Stimulated activated CD8-positive, alpha-beta memory T cell treated with anti-CD3 and anti-CD28 coated beads, Interleukin-15, amount 100 ng/mL, for 4 hours (primary cell): ENCODE data around the gene MAGI1.

Experiments used
- DNase-seq, 2 donors: peaks; one replicate each; pipeline ENCODE4 v3.0.0-alpha.2; 2020; ENCODE audit warnings: low read depth in 2 of 2

The MAGI1 gene

DNA sequence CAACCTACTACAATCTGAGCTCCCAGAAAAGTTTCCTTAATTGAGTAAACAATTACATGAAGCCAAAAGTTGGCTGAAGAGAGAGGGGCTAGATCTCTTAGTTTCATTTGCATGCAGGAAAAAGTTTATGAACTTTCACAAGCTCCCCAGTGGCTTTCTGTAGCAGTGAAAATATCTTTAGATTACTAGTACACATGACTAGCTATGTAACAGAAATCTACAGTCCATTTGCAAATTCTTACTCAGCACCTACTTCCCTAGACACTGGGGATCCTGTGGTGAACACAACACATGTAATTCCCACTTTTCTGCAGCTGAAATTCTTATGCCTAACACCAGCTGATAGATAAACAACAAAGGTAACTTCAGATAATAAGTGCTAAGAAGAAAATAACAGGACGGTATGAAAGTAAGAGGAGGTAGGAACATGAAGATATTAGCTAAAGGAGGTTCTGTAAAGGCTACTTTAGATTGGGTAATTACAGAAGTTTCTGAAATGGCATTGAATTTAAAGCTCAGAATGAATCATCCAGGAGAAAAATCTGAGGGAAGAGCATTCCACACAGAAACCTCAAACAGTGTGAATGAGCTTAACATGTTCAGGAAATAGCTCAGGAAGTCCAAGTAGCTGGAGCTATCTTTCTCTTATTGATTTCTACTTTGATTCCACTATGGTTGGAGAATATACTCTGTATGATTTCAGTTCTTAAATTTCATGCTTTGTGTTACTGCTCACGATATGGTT lies 204.8 kb downstream of the MAGI1 start:
- DNase-seq: no peak

DNA sequence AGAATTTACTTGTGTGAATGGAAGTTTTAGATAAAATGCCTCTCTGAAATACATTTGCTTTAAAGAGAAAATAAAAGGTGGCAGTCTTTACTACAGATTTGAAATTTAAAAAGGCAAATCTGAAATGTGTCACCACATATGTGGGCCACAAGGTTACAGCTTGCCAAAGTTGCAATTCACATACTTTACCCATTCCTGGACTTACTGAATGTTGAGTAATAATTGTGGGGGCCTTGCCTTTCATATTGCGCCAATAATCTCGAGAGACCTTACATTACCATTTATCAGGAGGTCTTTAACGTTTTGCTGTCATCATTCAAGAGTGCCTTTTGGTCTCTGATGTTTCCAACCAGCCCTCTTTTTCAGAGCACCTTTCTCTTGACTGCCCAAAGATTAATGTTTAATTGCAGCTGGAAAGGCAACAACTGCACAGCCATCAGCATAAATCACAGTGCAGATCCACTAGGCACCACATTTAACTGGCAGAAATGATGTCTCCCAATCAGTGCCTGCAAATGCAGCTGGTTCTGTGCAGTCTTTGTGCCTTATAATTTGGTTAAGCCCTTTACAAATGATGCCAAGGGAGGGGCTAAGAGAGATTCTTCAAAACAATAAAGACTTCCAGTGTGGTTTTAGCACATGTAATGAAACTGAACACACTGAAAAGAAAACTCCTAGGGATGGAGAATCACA lies 206.8 kb downstream of the MAGI1 start:
- no peak for DNase-seq

DNA sequence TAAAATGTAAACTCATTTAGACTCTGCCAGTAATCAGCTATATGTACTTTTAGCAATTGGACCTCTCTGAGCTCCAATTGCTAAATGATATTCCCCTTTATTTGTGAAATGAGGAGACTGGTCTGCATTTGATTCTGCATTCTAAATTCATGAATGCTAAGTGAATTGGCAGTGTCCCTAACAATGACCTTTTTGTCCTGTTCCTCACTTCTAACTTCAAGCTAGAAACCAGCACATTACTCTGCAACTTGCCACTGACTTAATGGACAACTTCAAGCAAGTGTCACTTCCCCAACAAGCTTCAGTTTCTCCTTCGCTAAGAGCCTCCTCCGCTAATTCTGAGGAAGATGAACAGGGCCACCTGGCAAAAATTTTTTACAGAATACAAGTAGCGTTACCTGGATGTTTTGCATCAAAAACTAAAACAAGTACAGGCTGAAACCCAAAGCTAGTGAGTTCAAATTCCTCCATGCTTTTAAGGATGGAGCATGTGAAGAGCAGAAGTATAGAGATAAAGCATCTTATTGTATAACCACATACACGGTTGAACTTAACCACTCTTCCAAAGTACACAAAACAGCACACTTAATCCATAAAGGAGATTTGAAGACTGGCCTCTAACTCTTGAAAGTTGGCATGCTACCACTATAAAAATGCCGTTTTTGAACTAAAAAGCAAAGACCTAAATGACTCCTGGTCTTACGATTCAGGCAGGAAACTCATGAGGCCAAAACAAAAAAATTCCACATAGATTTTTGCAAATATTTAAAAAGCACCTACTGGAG lies 207.6 kb downstream of the MAGI1 start:
- no peak for DNase-seq

DNA sequence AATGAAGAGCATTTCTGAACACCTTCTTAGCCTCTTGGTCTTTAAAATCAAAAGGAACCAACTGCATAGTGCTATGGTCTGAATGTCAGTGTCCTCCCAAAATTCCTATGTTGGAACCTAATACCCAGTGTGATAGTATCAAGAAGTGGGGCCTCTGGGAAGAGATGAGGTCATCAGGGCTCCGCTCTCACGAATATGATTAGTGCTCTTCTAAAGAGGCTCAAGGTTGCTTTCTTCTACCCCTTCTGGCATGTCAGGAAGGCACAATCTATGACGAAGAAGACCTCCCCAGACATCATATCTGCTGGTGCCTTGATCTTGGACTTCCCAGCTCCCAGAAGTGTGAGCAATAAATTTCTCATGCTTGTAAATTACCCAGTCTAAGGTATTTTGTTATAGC lies 209.5 kb downstream of the MAGI1 start:
- no peak for DNase-seq

DNA sequence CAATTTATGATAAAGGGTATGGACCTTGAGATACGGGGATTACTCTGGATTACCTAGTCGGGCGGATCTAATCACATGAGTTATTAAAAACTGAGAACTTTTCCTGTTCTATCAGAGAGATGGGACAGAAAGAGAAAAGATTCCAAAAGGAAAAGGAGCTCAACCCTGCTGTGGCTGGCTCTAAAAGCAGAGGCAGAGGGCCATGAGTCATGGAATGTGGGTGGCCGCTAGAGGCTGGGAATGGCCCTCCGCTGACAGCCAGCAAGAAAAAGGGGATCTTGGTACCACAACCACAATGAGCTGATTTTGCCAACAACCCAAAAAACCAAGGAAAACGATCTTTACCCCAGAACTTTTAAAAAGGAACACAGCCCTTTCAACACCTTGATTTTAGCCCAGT lies 210.0 kb downstream of the MAGI1 start:
- DNase-seq: no peak

DNA sequence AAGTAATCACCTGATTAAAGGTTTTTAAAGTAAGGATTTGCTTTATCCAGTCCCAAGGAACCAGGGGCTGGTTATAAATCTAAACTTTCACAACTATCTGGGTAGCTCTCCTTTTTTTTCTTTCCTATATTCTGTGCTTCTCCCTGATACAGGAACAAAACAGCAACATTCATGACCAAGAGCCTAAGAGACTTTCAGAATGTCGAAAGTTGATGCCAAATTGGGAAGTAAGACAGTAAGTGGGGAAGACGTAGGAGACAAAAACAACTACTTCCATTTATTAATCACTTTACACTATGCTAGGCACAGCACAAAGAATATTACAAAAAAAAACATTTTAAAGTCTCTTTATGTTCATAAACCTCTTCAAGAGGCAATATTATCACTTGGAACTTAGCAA lies 211.6 kb downstream of the MAGI1 start:
- no peak for DNase-seq

DNA sequence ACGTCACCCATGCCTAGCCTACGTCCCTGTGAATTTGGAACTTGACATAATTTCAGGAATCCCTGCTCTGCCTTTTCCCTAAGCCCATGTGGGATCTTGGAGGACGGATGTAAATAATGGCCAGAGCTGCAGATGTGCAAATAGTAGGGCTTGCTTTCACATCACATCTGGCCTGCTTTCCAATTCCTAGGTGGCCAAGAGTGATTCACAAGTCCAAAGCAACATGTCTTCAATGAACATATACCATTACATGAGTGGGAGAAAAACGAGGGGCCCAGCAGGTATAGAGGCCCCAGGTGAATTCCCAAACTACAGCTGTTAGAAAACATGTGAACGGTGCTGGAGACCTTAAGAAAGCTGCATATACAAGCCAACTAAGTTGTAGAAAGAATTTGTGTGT lies 214.6 kb downstream of the MAGI1 start:
- DNase-seq: no peak

DNA sequence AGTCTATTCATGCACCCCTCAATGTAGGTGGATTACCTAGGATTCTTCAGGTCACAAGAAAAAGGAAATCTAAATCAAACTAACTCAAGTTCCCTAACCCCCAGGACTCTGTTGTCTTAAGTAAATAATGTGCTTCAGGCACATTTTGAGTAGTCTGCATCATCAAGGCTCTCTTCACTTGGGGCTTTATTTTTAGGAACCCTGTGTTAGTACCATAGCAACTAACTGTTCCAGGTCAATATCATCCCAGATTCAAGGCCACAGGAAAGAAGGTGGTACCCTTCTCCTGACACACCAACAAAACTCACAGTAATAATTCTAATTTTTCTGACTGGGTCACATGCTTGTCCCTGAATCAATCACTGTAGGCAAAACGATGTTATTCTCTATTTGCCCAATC lies 218.1 kb downstream of the MAGI1 start:
- DNase-seq: no peak

DNA sequence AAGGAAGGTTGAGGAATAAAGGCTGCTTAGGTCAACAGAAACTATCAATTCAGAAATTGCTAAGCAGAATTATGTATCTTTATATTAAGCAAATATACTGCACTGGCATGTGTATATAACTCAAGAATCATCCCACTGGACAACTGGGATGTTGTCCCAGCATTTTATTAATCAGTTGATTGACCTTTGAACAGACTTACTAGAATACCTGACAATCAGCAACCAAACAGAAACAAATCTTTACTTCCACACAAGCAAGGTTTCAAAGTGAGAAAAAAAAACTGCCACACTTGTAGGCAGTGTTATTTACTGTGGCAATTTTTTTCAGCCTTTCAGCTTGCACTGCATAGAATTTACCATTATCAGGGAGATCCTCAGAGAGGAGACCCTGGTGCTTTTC lies 218.8 kb downstream of the MAGI1 start:
- DNase-seq: no peak

DNA sequence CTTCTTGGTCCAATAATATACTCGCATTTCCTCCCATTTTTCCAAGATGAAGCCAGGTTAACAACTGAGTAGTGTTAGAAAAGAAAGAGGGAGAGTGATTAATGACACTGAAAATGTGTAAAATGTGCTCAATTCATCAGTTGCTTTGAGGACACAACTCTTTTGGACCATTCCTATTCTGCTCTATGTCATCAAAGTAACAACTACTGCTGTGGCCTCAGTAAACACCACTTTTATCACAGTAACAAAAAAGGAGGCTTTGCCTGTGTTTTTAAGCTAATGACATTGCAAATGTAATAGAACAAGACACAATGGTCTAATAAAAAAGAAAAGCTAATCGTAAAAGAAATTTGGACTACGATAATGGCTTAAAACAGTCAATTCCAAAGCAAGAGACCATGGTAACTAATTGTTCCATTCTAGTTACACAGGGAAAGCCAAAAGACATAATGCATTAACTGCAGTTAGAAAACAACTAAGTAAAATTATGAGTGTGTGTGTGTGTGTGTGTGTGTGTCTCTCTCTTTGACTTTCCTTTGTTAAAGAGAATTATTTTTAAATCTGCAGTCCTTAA lies 221.1 kb downstream of the MAGI1 start:
- DNase-seq: no peak

DNA sequence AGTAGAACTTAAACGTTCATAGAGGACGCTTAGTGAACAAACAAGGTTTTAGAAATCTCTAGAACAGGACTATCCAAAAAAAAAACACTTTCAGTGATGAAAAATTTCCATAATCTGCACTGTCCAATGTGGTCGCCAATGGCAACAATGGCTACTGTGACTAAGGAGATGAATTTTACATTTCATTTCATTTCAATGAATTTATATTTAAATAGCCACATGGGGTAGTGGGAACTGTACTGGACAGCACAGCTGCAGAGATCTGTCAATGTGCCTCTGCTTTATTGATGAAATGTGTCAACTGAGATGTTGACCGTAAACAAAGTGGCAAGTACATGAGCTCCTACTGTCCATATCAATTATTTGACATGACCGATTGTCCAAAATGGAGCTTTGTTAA lies 222.5 kb downstream of the MAGI1 start:
- DNase-seq: no peak

DNA sequence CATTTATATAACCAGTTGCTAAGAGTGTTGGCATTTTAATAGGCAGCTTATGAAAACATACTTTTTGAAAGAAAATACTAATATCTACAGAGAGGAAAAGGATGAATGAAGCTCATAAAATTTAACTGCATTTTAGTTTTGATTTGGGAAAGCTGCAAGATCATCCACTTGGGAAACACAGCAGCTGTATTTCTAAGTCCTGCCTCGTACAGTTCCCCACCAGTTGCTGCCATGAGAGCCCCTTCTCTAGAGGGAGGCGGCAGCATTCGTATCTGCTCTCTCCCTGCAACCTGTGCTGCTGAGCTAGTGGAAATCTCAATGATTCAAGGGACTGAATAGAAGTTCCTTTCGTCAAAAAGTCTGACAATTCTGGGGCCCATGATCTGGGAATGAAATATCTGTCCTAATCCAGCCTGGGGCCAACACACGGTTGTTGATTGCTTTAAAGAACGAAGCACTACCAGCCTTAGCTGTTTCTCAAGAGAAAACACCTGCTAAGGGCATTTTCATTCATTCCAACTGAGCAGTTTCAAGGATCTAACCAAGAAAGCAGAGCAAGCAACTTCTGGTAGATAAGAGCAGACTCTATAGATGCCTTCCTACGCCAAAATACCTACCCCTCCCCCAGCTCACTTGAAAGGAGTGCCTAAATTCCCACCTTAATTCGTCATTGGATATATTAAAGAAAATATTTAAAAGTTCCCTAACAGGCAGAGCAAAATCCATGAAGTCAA lies 223.7 kb downstream of the MAGI1 start:
- DNase-seq: no peak

DNA sequence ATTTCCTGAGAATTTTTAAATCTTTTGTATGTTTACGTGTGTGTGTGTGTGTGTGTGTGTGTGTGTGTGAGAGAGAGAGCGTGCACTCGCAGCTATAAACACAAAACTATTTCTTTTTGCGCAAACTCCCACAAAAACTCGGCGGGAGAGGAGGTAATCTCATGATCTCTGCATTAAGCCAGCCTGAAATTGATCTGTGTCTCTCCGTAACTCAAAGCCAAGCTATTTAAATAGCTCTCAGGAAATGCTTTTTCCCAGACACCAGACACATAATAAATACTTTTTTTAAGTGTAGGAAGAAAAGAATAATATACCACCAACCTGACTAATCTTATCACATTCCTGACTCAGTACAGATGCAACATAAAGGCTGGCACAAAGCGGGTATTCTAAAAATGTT lies 226.8 kb downstream of the MAGI1 start:
- no peak for DNase-seq

DNA sequence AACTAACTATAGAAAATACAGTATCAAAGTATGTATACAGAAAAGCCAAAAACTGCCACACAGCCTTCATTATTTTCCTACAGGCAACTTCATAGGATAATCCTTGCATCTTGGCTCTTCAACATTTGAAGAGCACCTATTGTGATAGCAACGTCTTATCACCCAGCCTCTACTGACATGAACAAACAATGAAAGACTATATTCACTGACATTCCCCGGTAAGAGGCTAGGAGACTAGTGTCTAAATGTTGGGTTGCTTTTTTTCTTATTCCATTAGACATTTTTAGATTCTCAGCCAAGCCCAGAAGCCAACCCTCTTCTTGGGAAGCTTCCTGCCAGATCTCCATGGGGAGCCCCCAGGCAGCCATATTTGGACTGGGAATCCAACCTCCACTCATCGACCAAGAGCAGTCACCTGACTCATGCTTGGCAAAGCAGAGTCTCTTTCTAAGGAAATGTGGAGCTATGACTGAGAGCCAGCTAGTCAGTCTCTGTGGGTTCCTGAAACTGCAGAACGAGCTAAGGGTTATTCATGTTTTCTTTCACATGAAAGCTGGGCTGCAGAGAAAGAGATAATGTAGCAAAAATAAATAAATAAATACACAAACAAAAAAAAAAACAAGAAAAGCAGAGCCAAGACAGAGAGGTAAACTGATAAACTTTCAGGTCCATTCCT lies 227.5 kb downstream of the MAGI1 start:
- no peak for DNase-seq

DNA sequence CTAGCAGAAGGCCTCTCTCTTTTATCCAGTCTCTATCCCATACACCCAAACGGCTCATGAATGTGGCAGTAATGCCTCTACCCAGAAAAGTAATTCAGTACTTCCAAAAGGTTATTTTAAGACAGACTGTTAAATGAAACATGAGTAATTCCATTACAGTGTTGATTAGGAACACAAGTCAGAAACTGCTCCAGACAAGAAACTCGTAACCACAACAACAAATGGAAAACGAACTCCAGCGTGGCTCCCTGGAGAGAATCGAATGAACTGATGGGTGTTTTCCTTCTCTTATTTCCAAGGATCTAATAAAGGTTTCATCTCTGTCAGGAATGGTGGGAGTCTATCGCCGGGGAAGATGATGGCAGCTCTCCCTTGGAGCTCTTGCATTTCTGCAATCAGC lies 228.4 kb downstream of the MAGI1 start:
- no peak for DNase-seq

DNA sequence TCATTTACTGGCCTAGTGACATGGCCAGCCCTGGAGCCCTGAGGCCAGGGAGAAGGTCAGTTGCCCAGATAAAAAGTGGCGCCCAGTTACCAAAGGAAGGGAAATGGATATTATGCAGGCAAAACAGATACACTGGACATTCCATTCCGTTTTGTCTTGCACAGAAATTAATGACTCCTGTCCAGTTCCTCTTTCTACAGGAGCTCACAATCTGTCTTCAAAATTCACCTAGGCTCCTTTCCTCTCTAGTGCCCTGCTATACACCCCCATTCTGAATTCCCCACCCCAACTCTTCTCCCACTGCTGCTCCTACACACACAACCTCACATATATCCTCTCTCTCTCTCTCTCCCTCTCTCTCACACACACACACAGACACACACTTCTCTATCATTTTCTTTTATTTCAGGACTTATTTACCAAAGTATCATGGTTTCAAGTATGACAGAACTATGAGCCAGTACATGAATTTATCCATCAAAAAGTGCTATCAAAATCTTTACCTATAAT lies 229.0 kb downstream of the MAGI1 start:
- no peak for DNase-seq

DNA sequence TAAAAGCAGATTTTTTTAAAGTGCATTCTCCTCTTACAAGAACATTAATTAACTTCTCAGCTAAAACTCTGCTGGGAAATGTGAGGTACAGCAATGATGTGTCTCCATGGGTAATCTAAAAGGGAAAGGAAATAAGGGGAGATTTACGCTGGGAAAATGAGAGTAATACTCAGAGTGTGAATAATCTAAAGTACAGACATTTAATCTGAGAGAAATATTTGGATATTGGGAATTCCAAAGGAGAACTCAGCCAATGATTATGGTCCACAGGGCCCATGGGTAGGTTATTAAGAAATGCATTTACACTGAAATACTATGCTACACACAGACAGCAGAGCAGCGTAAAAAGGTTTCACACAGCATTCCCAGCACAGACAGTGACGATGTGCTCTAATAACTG lies 229.9 kb downstream of the MAGI1 start:
- no peak for DNase-seq

DNA sequence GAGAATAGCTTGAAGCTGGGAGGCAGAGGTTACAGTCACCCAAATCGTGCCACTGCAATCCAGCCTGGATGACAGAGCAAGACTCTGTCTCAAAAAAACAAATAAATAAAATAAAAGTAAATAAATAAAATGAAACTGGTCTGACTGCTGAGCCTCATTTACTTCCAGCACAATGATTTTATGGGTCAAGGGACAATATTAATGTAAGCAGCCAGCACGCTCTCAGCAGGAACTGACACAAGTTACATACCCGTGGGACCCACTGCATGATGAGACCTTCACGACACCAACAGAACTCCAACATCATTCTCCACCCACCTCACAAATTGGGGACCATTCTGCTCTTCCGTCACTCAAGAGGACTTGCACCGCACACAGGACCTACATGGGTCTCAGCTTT lies 230.3 kb downstream of the MAGI1 start:
- no peak for DNase-seq

DNA sequence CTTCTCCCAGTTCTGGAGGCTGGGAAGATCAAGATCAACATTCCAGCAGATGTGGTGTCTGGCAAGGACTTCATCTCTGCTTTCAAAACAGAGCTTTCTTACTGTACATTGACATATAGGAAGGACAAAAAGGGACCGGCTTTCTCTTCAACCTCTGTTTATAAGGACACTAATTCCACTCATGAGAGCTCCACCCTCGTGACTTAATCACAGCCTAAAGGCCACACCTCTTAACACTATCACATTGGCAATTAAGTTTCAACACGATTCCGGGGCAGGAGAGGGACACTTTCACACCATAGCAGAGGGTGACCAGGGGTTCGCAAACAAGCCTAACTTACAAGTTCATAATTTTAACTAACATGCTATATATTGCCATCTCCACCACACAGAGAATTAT lies 231.5 kb downstream of the MAGI1 start:
- DNase-seq: no peak

DNA sequence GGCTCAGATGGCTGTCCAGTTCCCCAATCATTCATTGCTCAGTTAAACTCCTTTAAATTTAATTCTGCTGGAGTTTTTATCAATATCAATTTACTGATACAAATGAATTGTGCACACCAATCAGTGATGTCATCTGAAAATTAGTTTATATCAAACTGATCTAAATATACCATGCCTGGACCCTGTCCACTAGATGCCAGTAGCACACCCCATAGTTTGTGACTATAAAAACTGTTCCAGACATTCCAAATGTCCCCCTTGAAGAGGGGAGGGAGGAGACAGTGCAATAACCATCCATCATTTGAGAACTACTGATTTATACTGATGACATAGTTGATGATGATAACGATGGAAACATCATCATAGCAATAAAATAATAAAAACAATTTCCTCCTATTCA lies 232.1 kb downstream of the MAGI1 start:
- no peak for DNase-seq

DNA sequence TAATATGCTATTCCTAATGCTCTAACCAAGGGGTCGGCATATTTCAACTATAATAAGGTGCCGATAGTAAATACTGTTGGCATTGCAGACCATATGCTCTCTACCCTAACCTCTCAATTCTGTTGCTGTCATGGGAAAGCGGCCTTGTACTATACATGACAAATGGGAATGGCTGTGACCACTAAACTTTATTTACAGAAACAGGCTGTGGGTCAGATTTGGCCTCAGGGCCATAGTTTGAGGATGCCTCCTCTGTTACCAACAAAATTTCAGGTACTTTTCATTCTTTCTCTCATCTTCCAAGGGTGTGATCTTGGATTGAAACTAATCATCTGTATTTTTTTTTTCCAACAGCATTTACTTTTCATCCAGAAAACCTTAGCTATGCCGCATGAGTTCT lies 242.0 kb downstream of the MAGI1 start:
- DNase-seq: no peak
